HG02678 (cell line): ENCODE results near the gene NRCAM.

Source experiments
- ATAC-seq: cut with Tn5 transposase; IDR thresholded peaks from one replicate; pipeline ENCODE4 v1.9.1; 2021; ENCODE audit warnings: mild to moderate bottlenecking, moderate library complexity; ENCODE audit not compliant: unreplicated experiment

NRCAM gene

GRCh38 chr7:108459922-108460551, 3.8 kb upstream of the NRCAM start:
- no peak for ATAC-seq

GRCh38 chr7:108457871-108458270, 1.6 kb upstream of the NRCAM start:
- no peak for ATAC-seq

- ATAC-seq = no peak
These were observed 757 bp upstream of the NRCAM start for GRCh38 chr7:108456845-108457540.

GRCh38 chr7:108455551-108455997, 662 bp downstream of the NRCAM start:
- ATAC-seq = no peak

GRCh38 chr7:108454674-108455550, 1.3 kb downstream of the NRCAM start:
- ATAC-seq = no peak

GRCh38 chr7:108454317-108454673, 1.9 kb downstream of the NRCAM start:
- no peak for ATAC-seq

GRCh38 chr7:108453320-108453719, 2.9 kb downstream of the NRCAM start:
- no peak for ATAC-seq

- ATAC-seq = peak; percentile 58
These were observed 3.5 kb downstream of the NRCAM start for GRCh38 chr7:108452707-108453106.

- ATAC-seq = no peak
These were observed 4.9 kb downstream of the NRCAM start for GRCh38 chr7:108451296-108451848.

GRCh38 chr7:108450160-108450559, 6.1 kb downstream of the NRCAM start:
- ATAC-seq = no peak

GRCh38 chr7:108449521-108449920, 6.7 kb downstream of the NRCAM start:
- no peak for ATAC-seq

GRCh38 chr7:108448584-108449505, 7.4 kb downstream of the NRCAM start:
- no peak for ATAC-seq

- no peak for ATAC-seq
These were observed 14.1 kb downstream of the NRCAM start for GRCh38 chr7:108442039-108442568.

GRCh38 chr7:108441392-108441955, 14.8 kb downstream of the NRCAM start:
- no peak for ATAC-seq

GRCh38 chr7:108440613-108441012, 15.6 kb downstream of the NRCAM start:
- no peak for ATAC-seq

GRCh38 chr7:108436906-108437305, 19.3 kb downstream of the NRCAM start:
- no peak for ATAC-seq

- no peak for ATAC-seq
These were observed 22.2 kb downstream of the NRCAM start for GRCh38 chr7:108434010-108434409.

GRCh38 chr7:108431099-108431498, 25.1 kb downstream of the NRCAM start:
- ATAC-seq = no peak

- no peak for ATAC-seq
These were observed 25.6 kb downstream of the NRCAM start for GRCh38 chr7:108430664-108431063.

- ATAC-seq = no peak
These were observed 28.5 kb downstream of the NRCAM start for GRCh38 chr7:108427766-108428165.
